ENCODE measurements around the gene MEGF10.

- TF ChIP-seq CTCF (conservative IDR thresholded peaks at IDR 0.05), result peak; percentile 87
- no peak for TF ChIP-seq EZH2 (IDR thresholded peaks at IDR 0.05; ENCODE audit: low read depth)
Measured at GRCh38 chr5:127313847-127314473, 23.4 kb downstream of the MEGF10 start.

Data from PC-9 (cell line).